ENCODE results near the gene TBCK. TPM values are rescaled to one million over a fixed set of nuclear protein-coding genes. Genes with fewer than 3 reads are reported as not detected.

Gene TBCK
- polyA plus RNA-seq, 1 donor (not counting 4 experiments of a cell fraction or from before 2014, with no cell fraction given) = 19.3 TPM

DNA sequence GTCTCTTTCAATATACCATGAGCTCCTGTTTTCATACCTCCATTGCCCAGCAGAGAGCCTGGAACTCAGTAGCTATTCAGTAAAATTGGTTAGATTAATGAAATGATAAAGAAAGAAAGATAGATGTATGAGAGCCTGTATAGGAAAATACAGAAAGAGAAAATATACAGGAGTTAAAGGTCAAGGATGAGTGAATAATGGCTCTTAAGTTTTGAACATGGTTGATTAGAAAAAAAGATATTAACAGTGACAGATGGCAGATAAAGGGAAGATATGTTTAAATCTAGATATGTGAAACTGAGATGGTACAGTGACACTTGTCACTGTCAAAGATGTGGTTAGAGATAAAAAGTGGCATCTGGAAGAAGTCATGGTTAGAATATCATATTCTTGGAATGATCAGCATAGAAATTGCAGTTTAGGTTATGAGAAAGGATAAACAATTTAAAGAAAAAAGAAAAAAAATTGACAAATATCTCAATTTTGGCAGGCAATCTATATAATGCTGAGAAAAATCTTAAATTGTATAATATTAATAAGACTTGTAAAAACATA, 179.2 kb downstream of the TBCK start:
- no peak for FAIRE-seq
- H3K9me3 ChIP-seq (ENCODE audit: control insufficient read depth, low read depth, low read length) = peaks cover 2% of the 10 kb centered on the region
- no peaks in the 10 kb centered on the region for H3K36me3 ChIP-seq (ENCODE audit: control insufficient read depth in 2 of 2, extremely low read depth in 1 of 2, insufficient read depth in 2 of 2, low read length in 2 of 2)
- H3K4me3 ChIP-seq (ENCODE audit: control insufficient read depth in 2 of 3, extremely low read depth in 1 of 3, insufficient read depth in 2 of 3, low read depth in 1 of 3, low read length in 3 of 3) = no peak overlapping the region
- H4K20me1 ChIP-seq (ENCODE audit: control insufficient read depth, extremely low read depth, insufficient read depth, low read length) = no peaks in the 10 kb centered on the region
- H3K4me1 ChIP-seq (ENCODE audit: control insufficient read depth, extremely low read depth, insufficient read depth, low read length) = no peaks in the 10 kb centered on the region
- no peak for DNase-seq (ENCODE audit: low read depth, low spot score)
- no peak overlapping the region for H3K27ac ChIP-seq (ENCODE audit: control insufficient read depth, insufficient read depth, low read length)
- dilution Hi-C loops (cut with MboI; ENCODE audit: extremely low pct_ligation_motif_present, low sequenced_read_pairs) = no loop called here
- H3K9ac ChIP-seq (ENCODE audit: control insufficient read depth, extremely low read depth, insufficient read depth, low read length) = no peak overlapping the region
- H3K9me1 ChIP-seq (ENCODE audit: control insufficient read depth, extremely low read depth, insufficient read depth, low read length) = no peaks in the 10 kb centered on the region
- no peaks in the 10 kb centered on the region for H3K27me3 ChIP-seq (ENCODE audit: control insufficient read depth, extremely low read depth, insufficient read depth, low read length)
- no peak overlapping the region for H2AFZ ChIP-seq (ENCODE audit: control insufficient read depth, low read length)
- TF ChIP-seq, protein P1, sequence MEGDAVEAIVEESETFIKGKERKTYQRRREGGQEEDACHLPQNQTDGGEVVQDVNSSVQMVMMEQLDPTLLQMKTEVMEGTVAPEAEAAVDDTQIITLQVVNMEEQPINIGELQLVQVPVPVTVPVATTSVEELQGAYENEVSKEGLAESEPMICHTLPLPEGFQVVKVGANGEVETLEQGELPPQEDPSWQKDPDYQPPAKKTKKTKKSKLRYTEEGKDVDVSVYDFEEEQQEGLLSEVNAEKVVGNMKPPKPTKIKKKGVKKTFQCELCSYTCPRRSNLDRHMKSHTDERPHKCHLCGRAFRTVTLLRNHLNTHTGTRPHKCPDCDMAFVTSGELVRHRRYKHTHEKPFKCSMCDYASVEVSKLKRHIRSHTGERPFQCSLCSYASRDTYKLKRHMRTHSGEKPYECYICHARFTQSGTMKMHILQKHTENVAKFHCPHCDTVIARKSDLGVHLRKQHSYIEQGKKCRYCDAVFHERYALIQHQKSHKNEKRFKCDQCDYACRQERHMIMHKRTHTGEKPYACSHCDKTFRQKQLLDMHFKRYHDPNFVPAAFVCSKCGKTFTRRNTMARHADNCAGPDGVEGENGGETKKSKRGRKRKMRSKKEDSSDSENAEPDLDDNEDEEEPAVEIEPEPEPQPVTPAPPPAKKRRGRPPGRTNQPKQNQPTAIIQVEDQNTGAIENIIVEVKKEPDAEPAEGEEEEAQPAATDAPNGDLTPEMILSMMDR (optimal IDR thresholded peaks at IDR 0.05 in 1 of 3, IDR thresholded peaks at IDR 0.05 in 1 of 3, conservative IDR thresholded peaks at IDR 0.05 in 1 of 3; ENCODE audit: extremely low read depth in 1 of 3, insufficient read depth in 2 of 3, low read length in 3 of 3) = no peak
- TF ChIP-seq EZH2 (IDR thresholded peaks at IDR 0.05; ENCODE audit: low read length) = no peak
- H3K79me2 ChIP-seq (ENCODE audit: control insufficient read depth, insufficient read depth, low read length) = no peaks in the 10 kb centered on the region
- H3K4me2 ChIP-seq (ENCODE audit: control insufficient read depth, extremely low read depth, insufficient read depth, low read depth, low read length) = no peak overlapping the region

- Histone ChIP-seq H3K9ac (ENCODE audit: control insufficient read depth, extremely low read depth, insufficient read depth, low read length) (no peak overlapping the region), H3K27ac (ENCODE audit: control insufficient read depth, insufficient read depth, low read length) (no peak overlapping the region), H3K36me3 (ENCODE audit: control insufficient read depth in 2 of 2, extremely low read depth in 1 of 2, insufficient read depth in 2 of 2, low read length in 2 of 2) (no peaks in the 10 kb centered on the region), H3K79me2 (ENCODE audit: control insufficient read depth, insufficient read depth, low read length) (no peaks in the 10 kb centered on the region), H3K27me3 (ENCODE audit: control insufficient read depth, extremely low read depth, insufficient read depth, low read length) (no peaks in the 10 kb centered on the region), H3K4me1 (ENCODE audit: control insufficient read depth, extremely low read depth, insufficient read depth, low read length) (no peaks in the 10 kb centered on the region), H3K9me1 (ENCODE audit: control insufficient read depth, extremely low read depth, insufficient read depth, low read length) (no peaks in the 10 kb centered on the region), H3K9me3 (ENCODE audit: control insufficient read depth, low read depth, low read length) (peaks cover 2% of the 10 kb centered on the region), H4K20me1 (ENCODE audit: control insufficient read depth, extremely low read depth, insufficient read depth, low read length) (no peaks in the 10 kb centered on the region), H2AFZ (ENCODE audit: control insufficient read depth, low read length) (no peak overlapping the region), H3K4me3 (ENCODE audit: control insufficient read depth in 2 of 3, extremely low read depth in 1 of 3, insufficient read depth in 2 of 3, low read depth in 1 of 3, low read length in 3 of 3) (no peak overlapping the region), H3K4me2 (ENCODE audit: control insufficient read depth, extremely low read depth, insufficient read depth, low read depth, low read length) (no peak overlapping the region)
- DNase-seq (ENCODE audit: low read depth, low spot score) (no peak), FAIRE-seq (no peak)
- TF ChIP-seq EZH2 (IDR thresholded peaks at IDR 0.05; ENCODE audit: low read length) = no peak
- TF ChIP-seq, protein P1 (optimal IDR thresholded peaks at IDR 0.05 in 1 of 3, IDR thresholded peaks at IDR 0.05 in 1 of 3, conservative IDR thresholded peaks at IDR 0.05 in 1 of 3; ENCODE audit: extremely low read depth in 1 of 3, insufficient read depth in 2 of 3, low read length in 3 of 3) = no peak
- dilution Hi-C loops (cut with MboI; ENCODE audit: extremely low pct_ligation_motif_present, low sequenced_read_pairs) = no loop called here
These were observed 184.0 kb downstream of the TBCK start for GRCh38 chr4:106132045-106132444.
